ENCODE results near the gene GSKIP. TPM values are rescaled to one million over a fixed set of nuclear protein-coding genes. Genes with fewer than 3 reads are reported as not detected.
"Not testable (repeated sequence)": the region's sequence is repeated elsewhere in the genome, so short reads cannot be mapped to it uniquely, and the experiment has no call there.

The GSKIP gene
- 17.6 and 20.7 TPM in 2 replicates for total RNA-seq (2014; rRNA removed; shearing (Covaris generic))

DNA sequence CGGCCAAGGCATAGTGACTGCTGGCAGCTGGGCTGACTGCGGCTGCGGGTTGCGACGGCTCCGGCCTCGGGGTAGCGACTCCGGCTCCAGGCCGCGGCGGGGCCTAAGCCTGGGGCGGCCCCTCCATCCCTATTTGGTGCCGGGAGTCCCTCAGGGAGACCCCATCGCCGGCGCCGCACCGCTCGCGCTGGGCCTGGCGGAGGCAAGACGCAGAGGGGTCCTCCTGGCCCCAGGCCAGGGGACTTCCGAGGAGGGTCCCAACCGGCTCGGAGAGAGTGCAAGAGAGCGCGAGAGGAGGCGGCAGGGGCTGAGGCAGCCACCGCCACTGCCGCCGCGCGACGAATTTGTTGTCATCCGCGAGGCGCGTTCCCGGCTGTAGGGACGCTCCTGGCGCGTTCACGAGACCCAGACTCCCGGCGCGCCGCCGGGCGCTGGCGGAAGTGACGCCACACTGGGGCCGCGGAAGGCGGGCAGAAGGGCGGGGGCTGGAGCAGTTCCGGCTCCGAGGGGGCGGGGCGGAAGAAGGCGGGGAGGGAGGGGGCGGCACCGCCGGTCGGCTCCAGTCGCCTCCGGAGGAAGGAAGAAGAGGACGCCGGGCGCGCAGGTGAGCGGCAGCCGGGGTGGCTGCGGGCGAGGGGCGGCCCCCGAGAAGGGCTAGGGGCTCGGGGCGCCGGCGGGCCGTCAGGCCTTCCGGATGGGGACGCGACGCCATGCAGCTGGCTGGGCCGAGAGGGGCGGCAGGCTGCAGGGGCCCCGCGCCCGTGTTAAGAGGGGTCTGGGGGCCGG, at the start of gene GSKIP, which contains the start of gene ATG2B:
Gene GSKIP, plus strand, starts transcription at position 562 of the 786 bp plus-strand sequence. CDS start 18,722 bp downstream, outside the sequence.
Gene ATG2B, minus strand, starts transcription at position 377 of the 786 bp plus-strand sequence. Its CDS starts 365 bp downstream, at position 12.
- Histone ChIP-seq H3K36me3 (no peaks in the 10 kb centered on the region), H3K27ac (peak within 1 kb of the TSS; percentile 66), H3K9me3 (replicated peaks) (no peaks in the 10 kb centered on the region), H3K4me3 (peak within 1 kb of the TSS; percentile 97), H3K27me3 (no peaks in the 10 kb centered on the region), H3K4me1 (no peaks in the 10 kb centered on the region)
- peak; percentile 90 to 91 for DNase-seq

- H3K36me3 ChIP-seq: peaks cover 11% of the 10 kb centered on the region
- no peak overlapping the region for H3K27ac ChIP-seq
Measured at GRCh38 chr14:96316087-96316486, 47.2 kb upstream of the GSKIP start.

GRCh38 chr14:96318836-96319235, 44.5 kb upstream of the GSKIP start:
- Histone ChIP-seq H3K4me1 (no peaks in the 10 kb centered on the region), H3K36me3 (peaks cover 10% of the 10 kb centered on the region)
- DNase-seq: no peak

More at GRCh38 chr14:96316087-96316486, 47.2 kb upstream of the GSKIP start:
- DNase-seq: no peak
- Histone ChIP-seq H3K4me3 (no peak overlapping the region), H3K4me1 (no peaks in the 10 kb centered on the region), H3K9me3 (replicated peaks) (no peaks in the 10 kb centered on the region), H3K27me3 (no peaks in the 10 kb centered on the region)

GRCh38 chr14:96320605-96321004, 42.7 kb upstream of the GSKIP start:
- peaks cover 16% of the 10 kb centered on the region for H3K36me3 ChIP-seq
- H3K27me3 ChIP-seq: no peaks in the 10 kb centered on the region
- no peak for DNase-seq
- no peak overlapping the region for H3K27ac ChIP-seq
- H3K4me3 ChIP-seq: no peak overlapping the region
- H3K9me3 ChIP-seq (replicated peaks): no peaks in the 10 kb centered on the region
- no peaks in the 10 kb centered on the region for H3K4me1 ChIP-seq

More at GRCh38 chr14:96318836-96319235, 44.5 kb upstream of the GSKIP start:
- Histone ChIP-seq H3K4me3 (no peak overlapping the region), H3K27ac (no peak overlapping the region), H3K27me3 (no peaks in the 10 kb centered on the region), H3K9me3 (replicated peaks) (no peaks in the 10 kb centered on the region)

DNA sequence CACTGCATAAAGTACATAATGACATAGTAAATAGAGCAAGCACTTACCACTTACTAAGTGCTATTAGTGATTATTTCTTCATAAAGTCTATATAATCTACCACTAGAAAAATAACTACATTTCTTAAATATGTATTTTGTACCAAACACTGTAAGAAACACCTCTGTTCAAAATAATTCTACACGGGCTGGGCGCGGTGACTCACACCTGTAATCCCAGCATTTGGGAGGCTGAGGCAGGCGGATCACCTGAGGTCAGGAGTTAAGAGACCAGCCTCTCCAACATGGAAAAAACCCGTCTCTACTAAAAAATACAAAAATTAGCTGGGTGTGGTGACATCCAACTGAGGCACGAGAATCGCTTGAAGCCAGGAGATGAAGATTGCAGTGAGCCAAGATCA, 39.1 kb upstream of the GSKIP start:
- DNase-seq: no peak
- Histone ChIP-seq H3K27ac (no peak overlapping the region), H3K4me1 (no peaks in the 10 kb centered on the region), H3K9me3 (replicated peaks) (no peaks in the 10 kb centered on the region), H3K36me3 (peaks cover 7% of the 10 kb centered on the region), H3K4me3 (no peak overlapping the region), H3K27me3 (no peaks in the 10 kb centered on the region)

DNA sequence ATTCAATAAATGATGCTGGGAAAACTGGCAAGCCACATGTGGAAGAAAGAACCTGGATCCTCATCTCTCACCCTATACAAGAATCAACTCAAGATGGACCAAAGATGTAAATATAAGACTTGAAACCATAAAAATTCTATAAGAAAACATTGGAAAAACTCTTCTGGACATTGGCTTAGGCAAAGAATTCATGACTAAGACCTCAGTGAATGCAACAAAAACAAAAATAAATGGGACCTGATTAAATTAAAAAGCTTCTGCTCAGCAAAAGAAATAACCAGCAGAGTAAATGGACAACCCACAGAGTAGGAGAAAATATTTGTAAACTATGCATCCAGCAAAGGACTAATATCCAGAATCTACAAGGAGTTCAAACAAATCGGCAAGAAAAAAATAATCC, 24.8 kb upstream of the GSKIP start:
- no peak for DNase-seq
- Histone ChIP-seq H3K36me3 (peaks cover 11% of the 10 kb centered on the region), H3K27me3 (no peaks in the 10 kb centered on the region), H3K4me3 (no peak overlapping the region), H3K27ac (no peak overlapping the region), H3K9me3 (replicated peaks) (no peaks in the 10 kb centered on the region), H3K4me1 (no peaks in the 10 kb centered on the region)

DNA sequence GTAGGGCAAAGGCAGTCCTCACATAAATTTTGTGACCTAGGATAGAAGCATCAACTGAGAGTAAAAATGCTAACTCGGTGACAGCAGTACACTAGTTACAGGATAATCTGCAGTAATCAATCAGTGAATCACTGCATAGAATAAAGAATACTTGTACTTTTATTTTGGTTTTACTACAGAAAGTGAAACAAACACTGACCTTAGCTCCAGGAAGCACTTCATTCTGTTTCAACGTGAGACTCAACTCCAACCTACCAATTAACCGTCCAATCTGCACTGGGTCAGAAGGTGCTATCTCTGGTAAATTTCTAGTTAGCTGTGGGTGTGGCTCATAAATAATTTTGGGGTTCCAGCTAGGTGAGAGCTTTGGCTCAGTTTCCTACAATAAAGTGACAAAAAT, 22.0 kb upstream of the GSKIP start:
- no peak for DNase-seq
- no peaks in the 10 kb centered on the region for H3K4me1 ChIP-seq
- H3K4me3 ChIP-seq: no peak overlapping the region
- H3K36me3 ChIP-seq: peaks cover 11% of the 10 kb centered on the region
- H3K27me3 ChIP-seq: no peaks in the 10 kb centered on the region
- no peak overlapping the region for H3K27ac ChIP-seq
- H3K9me3 ChIP-seq (replicated peaks): no peaks in the 10 kb centered on the region

DNA sequence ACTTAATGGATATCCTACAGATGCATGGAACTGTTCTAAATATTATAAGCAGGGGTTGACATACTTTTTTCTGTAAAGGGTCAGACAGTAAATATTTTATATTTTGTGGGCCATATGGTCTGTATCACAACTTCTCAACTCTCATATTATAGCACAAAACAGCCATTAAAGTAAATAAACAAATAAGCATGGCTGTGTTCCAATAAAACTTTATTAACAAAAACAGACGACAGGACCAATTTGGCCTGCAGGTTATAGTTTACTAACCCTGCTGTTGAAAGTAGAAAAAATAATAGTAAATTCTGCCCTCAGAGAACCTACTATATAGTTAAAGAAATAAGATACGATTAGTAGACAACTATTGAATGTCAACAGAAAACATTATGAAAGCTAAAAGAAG, 17.7 kb upstream of the GSKIP start:
- no peak for DNase-seq
- H3K4me1 ChIP-seq: no peaks in the 10 kb centered on the region
- no peaks in the 10 kb centered on the region for H3K9me3 ChIP-seq (replicated peaks)
- H3K4me3 ChIP-seq: no peak overlapping the region
- H3K27me3 ChIP-seq: no peaks in the 10 kb centered on the region
- peaks cover 5% of the 10 kb centered on the region; the same call in 1 of the 2 replicates for H3K36me3 ChIP-seq
- H3K27ac ChIP-seq: no peak overlapping the region

- not testable (repeated sequence) for H3K4me3 ChIP-seq; H3K9me3 ChIP-seq (replicated peaks); H3K4me1 ChIP-seq; DNase-seq; H3K27ac ChIP-seq; H3K36me3 ChIP-seq; H3K27me3 ChIP-seq
Measured at GRCh38 chr14:96347957-96348356, 15.4 kb upstream of the GSKIP start.

- Histone ChIP-seq H3K27me3 (no peaks in the 10 kb centered on the region), H3K27ac (no peak overlapping the region), H3K9me3 (replicated peaks) (no peaks in the 10 kb centered on the region), H3K36me3 (no peaks in the 10 kb centered on the region), H3K4me1 (no peaks in the 10 kb centered on the region), H3K4me3 (no peak overlapping the region)
- DNase-seq: no peak
Measured at GRCh38 chr14:96349286-96350075, 13.8 kb upstream of the GSKIP start.

DNA sequence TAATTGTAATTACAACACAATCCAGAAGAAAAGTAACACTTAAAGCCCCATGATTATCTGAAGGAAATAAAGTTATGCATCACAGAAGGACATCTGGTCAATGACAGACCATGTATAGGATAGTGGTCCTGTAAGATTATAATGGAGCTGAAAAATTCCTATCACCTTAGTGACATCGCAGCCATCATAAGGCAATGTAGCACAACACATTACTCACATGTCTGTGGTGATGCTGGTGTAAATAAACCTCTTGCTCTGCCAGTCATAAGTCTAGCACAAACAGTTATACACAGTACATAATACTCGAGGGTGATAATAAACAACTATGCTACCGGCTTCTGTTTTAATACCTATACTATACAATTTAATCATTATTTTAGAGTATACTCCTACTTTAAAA, 11.3 kb upstream of the GSKIP start:
- DNase-seq: no peak
- Histone ChIP-seq H3K36me3 (no peaks in the 10 kb centered on the region), H3K27me3 (no peaks in the 10 kb centered on the region), H3K4me1 (no peaks in the 10 kb centered on the region), H3K4me3 (no peak overlapping the region), H3K9me3 (replicated peaks) (0 out of 2 replicates have a peak, but pooled peaks cover 2% of the 10 kb centered on the region), H3K27ac (no peak overlapping the region)

DNA sequence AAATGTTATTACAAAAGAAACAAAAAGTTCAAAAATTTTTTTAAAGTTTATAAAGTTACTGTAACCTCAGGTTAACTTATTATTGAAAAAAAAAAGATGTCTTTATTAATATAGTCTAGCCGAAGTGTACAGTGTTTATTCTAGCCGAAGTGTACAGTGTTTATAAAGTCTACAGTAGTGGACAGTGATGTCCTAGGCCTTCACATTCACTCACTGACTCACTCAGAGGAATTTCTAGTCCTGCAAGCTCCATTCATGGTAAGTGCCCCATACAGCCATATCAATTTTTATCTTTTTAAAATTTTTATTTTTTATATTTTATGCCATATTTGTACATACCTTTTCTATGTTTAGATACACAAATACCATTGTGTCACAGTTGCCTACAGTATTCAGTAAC, 10.6 kb upstream of the GSKIP start:
- Histone ChIP-seq H3K9me3 (replicated peaks) (0 out of 2 replicates have a peak, but pooled peaks cover 2% of the 10 kb centered on the region), H3K4me1 (no peaks in the 10 kb centered on the region), H3K27ac (no peak overlapping the region), H3K27me3 (no peaks in the 10 kb centered on the region), H3K4me3 (no peak overlapping the region), H3K36me3 (no peaks in the 10 kb centered on the region)
- DNase-seq: no peak

DNA sequence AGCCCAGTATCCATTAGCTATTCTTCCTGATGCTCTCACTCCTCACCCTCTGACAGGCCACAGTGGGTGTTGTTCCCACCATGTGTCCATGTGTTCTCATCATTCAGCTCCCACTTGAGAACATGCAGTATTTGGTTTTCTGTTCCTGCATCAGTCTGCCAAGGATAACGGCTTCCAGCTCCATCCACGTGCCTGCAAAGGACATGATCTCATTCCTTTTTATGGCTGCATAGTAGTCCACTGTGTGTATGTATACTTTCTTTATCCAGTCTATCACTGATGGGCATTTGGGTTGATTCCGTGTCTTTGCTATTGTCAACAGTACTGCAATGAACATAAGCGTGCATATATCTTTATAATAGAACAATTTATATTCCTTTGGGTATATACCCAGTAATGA, 9.1 kb upstream of the GSKIP start:
- no peaks in the 10 kb centered on the region for H3K4me1 ChIP-seq
- no peak overlapping the region for H3K4me3 ChIP-seq
- no peak overlapping the region for H3K27ac ChIP-seq
- no peaks in the 10 kb centered on the region for H3K27me3 ChIP-seq
- no peaks in the 10 kb centered on the region for H3K36me3 ChIP-seq
- no peak for DNase-seq
- H3K9me3 ChIP-seq (replicated peaks): 0 out of 2 replicates have a peak, but pooled peaks cover 2% of the 10 kb centered on the region

DNA sequence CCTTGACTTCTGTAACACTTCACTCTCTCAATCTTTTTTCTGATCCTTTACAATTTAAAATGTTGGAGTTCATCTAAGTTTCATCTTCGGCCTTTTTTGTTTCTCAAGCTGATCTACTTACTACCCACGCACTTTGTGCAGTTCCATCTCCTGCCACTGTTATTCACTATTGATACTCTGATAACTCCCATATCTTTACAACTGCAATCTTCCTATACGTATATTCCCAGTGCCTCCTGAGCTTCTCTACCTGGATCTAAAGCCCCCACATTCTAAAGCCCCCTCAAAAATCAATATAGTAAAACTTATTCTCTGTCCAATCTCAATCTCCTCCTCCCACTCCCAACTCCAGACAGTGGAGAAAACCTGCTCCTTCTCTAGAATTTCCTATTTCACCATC, 6.1 kb upstream of the GSKIP start:
- Histone ChIP-seq H3K4me3 (no peak overlapping the region), H3K4me1 (no peaks in the 10 kb centered on the region), H3K27me3 (no peaks in the 10 kb centered on the region), H3K36me3 (no peaks in the 10 kb centered on the region), H3K9me3 (replicated peaks) (0 out of 2 replicates have a peak, but pooled peaks cover 2% of the 10 kb centered on the region), H3K27ac (no peak overlapping the region)
- DNase-seq: no peak

GRCh38 chr14:96359959-96360358, 3.4 kb upstream of the GSKIP start:
- H3K9me3 ChIP-seq (replicated peaks): no peaks in the 10 kb centered on the region
- no peak overlapping the region for H3K27ac ChIP-seq
- H3K27me3 ChIP-seq: no peaks in the 10 kb centered on the region
- H3K36me3 ChIP-seq: no peaks in the 10 kb centered on the region
- H3K4me1 ChIP-seq: no peaks in the 10 kb centered on the region
- no peak overlapping the region for H3K4me3 ChIP-seq
- DNase-seq: no peak

All from SJCRH30 (cell line).